GM06990 (cell line): ENCODE data around the gene SMIM21.

ENCODE experiments used
- DNase-seq: peaks from one replicate; pipeline ENCODE4 v3.0.0-alpha.2; 2011; ENCODE audit not compliant: insufficient read length; ENCODE audit errors: extremely low read depth
- H3K27me3 ChIP-seq: replicated peaks from 2 replicates; pipeline ENCODE4 v1.6.0; 2011; ENCODE audit warnings: low read length; ENCODE audit not compliant: control insufficient read depth, insufficient read depth
- H3K36me3 ChIP-seq: 2 replicates; pipeline ENCODE4 v1.5.1; 2011; ENCODE audit warnings: low read length; ENCODE audit not compliant: control insufficient read depth, insufficient read depth
- H3K4me3 ChIP-seq: replicated peaks from 2 replicates; pipeline ENCODE4 v1.5.1; 2011; ENCODE audit warnings: low read depth, mild to moderate bottlenecking, control low read depth, low read length
- CTCF ChIP-seq: IDR thresholded peaks from 2 replicates; pipeline ENCODE4 v1.5.1; 2011; ENCODE audit warnings: low read length, control low read depth, mild to moderate bottlenecking, inconsistent platforms; ENCODE audit not compliant: insufficient read depth, poor library complexity, severe bottlenecking

The SMIM21 gene

GRCh38 chr18:75438891-75439290 is 11.4 kb upstream of the SMIM21 start:
- peaks cover 2% of the 10 kb centered on the region for H3K27me3 ChIP-seq
- H3K4me3 ChIP-seq, result no peak overlapping the region
- DNase-seq, result no peak
- H3K36me3 ChIP-seq, result no peaks in the 10 kb centered on the region
- no peak for TF ChIP-seq CTCF

- H3K36me3 ChIP-seq, result no peaks in the 10 kb centered on the region
- TF ChIP-seq CTCF, result no peak
- no peak overlapping the region for H3K4me3 ChIP-seq
- H3K27me3 ChIP-seq, result no peaks in the 10 kb centered on the region; the same call in none of the 2 replicates
- no peak for DNase-seq
Measured at GRCh38 chr18:75437979-75438378, 10.5 kb upstream of the SMIM21 start.

GRCh38 chr18:75433098-75433497 is 5.6 kb upstream of the SMIM21 start:
- Histone ChIP-seq H3K27me3 (no peaks in the 10 kb centered on the region; the same call in 1 of the 2 replicates), H3K36me3 (no peaks in the 10 kb centered on the region), H3K4me3 (no peak overlapping the region)
- TF ChIP-seq CTCF, result no peak
- DNase-seq, result no peak

GRCh38 chr18:75429975-75430374 is 2.5 kb upstream of the SMIM21 start:
- no peak overlapping the region for H3K4me3 ChIP-seq
- TF ChIP-seq CTCF, result no peak
- H3K36me3 ChIP-seq, result no peaks in the 10 kb centered on the region
- DNase-seq, result no peak
- no peaks in the 10 kb centered on the region; the same call in 1 of the 2 replicates for H3K27me3 ChIP-seq

- no peaks in the 10 kb centered on the region for H3K36me3 ChIP-seq
- H3K4me3 ChIP-seq, result no peak overlapping the region
- no peak for DNase-seq
- H3K27me3 ChIP-seq, result no peaks in the 10 kb centered on the region; the same call in 1 of the 2 replicates
- TF ChIP-seq CTCF, result no peak
Measured at GRCh38 chr18:75428490-75428889, 987 bp upstream of the SMIM21 start.

- no peaks in the 10 kb centered on the region for H3K27me3 ChIP-seq
- DNase-seq, result no peak
- H3K36me3 ChIP-seq, result no peaks in the 10 kb centered on the region
- H3K4me3 ChIP-seq, result no peak overlapping the region
- no peak for TF ChIP-seq CTCF
Measured at GRCh38 chr18:75422341-75422910, 5.1 kb downstream of the SMIM21 start.
